ENCODE results near the gene GASK1A.
"Not testable (repeated sequence)": the region's sequence is repeated elsewhere in the genome, so short reads cannot be mapped to it uniquely, and the experiment has no call there.

GASK1A gene

DNA sequence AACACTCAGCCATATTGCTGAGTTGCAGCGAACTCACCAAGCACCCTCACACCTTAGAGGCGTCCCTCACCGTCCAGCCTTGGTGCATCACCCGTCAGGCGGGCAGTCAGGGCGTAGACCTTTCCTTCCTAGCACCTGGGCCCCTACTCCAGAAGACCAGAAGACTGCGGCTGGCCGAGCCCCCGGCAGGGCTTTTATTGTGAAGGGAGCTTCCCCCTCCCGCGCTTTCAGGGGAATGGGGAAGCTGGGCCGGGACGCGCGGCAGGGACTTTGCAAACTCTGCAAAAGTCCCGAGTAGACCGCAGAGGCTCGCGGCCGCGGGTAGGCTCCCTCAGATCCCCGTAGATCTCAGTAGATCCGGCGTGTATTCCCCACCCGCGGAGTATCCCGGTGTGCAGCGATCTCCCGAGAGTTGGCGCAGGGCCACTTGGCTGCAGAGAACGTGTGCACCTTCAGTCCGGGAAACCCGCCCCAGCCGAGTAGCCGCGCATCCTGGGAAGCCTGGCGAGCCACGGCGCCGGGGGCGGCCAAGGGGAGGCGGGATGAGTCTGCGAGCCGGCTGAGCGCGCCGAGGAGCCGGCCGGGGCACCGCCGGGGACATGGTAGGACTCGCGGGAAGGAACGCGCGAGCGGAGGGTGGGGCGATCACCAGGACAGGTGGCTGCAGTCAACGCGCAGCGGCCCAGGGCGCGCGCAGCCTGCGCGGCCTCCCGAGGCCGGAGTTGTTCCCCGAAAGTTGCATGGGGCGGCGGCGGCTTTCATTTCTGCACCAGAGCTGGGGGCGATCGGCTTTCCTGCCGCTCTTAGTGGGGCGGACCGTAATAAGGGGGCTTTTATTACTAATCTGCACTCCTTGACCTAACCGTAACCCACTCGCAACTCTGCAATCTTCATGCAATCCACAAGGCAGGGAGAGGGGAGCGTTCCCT lies at the start of gene GASK1A:
Gene GASK1A, plus strand, starts transcription at position 268 of the 929 bp plus-strand sequence. Its CDS starts 332 bp downstream, at position 600.
- DNase-seq: peak; percentile 15

DNA sequence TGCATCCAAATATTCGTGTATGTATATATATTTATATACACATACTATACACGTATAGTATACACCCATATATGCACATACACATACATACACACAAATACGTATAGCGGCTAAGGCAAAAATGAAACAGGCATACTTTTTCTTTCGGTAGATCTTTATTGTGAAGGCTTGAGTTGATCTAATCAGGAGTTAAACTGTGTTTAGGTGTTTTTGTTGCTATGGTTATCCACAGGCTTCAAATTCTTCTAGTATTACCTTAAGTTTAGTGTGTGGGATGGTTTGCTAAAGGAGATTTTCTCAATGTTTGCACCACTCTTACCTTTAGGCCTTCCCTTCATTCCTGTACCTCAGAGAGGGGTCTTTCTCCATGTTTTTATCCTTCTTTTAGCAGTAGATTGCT lies 45.0 kb upstream of the GASK1A start:
- DNase-seq: no peak

DNA sequence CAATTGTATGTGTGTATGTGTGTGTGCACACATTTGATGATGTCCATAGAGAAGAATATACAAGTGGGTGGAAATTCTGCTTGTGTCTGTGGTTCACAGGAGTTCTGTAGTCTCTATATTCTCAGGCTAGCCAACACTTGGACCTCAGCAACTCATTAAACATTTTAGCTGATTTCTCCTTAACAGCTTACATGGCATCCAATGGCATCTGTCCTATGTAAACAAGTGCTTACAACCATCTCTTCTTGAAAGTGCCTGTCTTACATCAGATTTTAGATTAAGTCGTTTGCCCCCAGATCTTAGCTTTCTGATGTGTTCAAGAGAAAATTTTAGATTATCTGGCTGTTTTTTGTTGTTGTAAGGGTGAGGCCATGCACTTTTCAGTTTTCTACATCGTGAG lies 44.2 kb upstream of the GASK1A start:
- no peak for DNase-seq

DNA sequence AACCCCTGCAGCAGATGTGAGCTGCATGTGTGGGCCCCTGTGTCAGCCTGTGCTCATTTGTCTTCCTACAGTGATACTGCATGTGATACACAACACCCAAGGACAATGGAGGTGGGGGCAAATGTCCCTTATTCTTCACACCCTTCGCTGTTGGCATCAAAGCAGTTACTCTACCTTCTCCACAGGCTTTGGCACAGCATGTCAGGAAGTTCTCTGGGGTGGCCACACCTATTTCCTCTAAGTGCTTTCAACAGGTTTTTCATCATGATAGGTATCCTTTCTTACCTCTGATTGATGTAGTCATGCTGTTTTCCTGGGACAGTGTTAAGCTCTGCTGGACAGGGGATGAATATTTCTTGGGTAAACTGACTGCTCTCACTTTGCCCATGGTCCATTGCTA lies 43.6 kb upstream of the GASK1A start:
- no peak for DNase-seq

DNA sequence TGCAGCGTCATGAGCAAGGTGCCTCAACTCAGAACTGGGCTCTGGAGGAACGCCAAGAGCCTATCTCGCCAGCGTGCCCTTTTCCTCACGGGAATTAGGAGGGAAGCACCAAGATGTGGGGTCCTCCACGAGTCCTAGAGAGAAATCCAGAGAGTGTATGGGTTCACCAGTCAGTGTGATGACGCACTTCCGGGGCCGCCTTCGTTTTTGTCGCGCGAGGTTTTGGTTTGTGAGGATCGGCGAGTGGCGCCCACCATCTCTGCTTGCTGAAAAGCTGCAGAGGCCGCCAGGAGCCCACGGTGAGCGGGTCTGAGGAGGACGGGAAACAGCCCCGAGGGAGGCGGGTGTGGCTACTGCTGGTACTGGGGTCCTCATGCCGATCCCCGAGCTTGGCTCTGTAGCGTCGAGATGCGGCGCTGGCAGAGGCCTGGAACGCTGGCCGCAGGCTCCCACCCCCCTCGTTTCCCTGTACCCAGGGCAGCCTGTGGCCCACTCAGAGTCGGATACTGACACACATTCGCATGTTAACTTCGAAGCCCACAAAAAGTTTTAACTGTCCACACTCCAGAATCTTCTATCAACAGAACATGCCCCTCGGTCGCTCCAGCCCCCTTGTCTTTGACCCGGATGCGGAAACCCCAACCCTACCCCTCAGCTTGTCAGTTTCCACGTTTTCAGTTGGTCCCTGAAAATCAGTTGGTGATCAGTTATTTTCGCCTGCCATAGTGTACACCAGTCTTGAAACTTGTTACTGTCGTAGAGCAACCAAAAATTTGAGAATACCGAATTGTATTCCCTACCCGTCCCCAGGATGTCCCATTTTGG lies 42.7 kb upstream of the GASK1A start:
- no peak for DNase-seq

DNA sequence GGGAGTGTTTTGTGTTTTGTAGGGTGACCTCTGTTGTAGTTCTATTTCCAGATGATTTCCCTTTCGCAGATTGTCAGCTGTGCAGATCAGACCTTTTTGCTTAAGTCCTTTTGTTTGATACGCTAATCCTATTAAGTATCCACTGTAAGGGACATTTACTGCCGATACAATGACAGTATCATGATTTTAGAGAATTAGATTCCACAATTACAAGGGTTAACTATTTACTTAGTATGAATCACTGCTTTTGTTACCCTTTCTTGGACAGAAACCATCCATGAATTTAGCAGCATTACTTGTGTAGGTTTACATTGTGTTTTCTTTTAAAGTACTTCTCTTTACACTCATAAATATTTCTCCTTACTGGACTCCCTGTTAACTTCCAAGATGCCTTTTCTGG lies 41.8 kb upstream of the GASK1A start:
- no peak for DNase-seq

DNA sequence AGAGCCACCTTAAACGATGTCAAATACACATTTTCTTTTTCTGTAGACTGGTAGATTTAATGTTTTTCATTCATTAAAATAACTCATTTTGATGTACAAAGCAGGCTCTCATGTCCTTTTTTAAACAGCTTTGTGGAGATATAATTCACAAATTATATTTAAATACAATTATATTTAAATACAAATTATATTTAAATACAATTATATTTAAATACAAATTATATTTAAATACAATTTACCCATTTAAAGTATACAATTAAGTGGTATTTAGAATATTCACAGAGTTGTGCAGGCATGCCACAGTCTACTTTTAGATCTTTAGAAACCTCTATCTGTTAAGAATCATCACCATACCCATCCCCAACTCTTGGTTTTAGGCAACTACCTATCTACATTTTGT lies 36.4 kb upstream of the GASK1A start:
- no peak for DNase-seq

DNA sequence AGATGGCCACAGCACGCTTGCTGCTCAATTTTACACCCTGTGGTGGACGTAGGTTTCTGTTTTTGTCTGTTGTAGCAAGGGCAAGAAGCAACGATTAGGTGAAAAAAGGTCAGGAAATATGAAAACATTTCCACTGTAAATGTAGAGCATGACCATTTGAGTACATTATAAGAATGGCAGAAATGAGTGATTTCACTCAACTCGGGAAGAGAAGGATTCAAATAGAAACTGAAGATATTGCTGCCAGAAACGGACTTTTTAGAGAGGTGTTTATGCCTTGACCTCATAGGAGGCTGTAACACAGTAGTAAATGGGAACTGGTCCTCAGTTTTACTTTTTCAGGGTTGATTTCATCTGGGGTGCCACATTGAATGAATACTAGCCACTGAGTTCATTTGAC lies 33.1 kb upstream of the GASK1A start:
- DNase-seq: peak; percentile 57

DNA sequence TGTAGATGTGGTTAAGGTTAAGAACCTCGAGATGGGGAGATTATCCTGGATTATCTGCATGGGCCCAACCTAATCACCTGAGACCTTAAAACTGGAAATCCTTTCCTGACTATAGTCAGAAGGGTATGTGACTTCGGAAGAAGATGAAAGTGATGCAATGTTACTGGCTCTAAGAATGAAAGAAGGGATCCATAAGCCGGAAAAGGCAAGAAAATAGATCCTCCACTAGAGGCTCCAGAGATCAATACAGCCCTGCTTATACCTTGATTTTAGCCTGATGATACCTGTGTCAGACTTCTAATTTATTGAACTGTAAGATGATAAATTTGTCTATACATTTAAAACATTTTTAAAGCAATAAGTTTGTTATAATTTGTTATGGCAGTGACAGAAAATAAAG lies 21.5 kb upstream of the GASK1A start:
- no peak for DNase-seq

DNA sequence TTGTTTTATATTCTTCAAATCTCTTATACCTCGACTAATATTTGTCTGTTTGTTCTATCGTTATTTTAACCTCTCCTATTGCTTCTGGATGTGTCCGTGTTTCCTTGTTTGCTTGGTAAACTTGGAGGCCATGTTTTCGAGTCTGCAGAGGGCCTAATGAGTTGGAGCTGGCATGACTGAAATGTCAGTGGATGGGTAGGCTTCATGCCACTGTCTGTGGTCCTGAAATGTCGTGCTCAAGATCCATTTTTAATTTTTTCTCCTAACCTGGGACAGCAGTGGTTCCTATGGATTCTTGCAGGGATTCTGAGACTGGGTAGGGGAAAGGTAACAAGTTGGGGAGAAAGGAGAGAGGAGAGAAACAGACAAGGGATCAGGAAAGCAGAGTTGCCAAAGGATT lies 18.8 kb upstream of the GASK1A start:
- DNase-seq: no peak

DNA sequence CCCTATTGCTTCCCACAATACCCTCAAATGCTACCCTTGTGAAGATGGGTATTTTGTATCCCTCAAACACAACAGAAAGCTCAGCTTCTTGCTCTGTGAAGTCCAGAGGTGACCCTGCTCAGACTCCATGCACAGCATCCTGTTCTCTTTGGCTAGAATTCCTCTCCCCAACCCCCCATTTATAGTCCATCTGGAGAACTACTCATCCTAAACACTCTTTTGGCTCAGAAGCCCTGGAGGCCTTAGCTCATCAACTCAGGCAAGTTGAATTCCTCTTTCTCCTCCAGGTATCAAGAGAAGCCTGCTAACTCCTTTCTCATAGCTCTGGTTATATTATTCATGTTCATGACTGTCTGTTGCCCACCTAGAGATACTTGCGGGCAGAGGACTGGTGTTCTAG lies 18.3 kb upstream of the GASK1A start:
- no peak for DNase-seq

DNA sequence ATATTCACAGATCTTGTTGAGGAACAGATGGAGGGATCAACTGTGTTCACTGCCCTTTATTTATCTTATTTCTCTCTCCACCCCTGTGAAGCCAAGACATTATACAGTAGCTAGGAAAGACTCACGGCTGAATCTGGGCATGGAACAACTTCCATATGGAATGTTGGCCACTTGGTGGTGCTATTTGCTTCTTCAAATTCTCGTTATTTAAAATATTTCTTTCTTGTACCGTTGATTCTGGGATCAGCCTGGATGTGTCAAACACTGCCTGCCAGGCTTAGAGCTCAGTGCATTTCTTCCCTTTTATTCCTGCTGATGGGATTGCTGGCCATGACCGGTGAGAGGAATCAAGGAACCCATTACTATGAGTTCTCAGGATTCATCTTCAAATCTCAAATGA lies 17.5 kb upstream of the GASK1A start:
- peak; percentile 4 for DNase-seq

DNA sequence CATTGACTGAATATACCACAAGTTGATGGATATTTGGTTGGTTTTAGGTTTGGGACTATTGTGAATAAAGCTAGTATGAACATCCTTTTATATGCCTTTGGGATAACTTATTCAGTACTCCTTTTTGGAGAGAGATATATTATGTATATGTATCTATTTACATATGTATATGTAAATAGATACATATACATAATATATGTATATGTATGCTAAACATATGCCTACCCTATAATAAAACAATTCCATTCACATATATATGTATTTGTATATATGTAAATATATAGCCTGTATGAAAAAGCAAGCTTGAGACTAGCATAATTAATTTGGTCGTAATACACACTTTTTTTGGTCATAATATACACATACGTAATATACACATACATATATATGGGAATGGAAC lies 15.8 kb upstream of the GASK1A start:
- no peak for DNase-seq

DNA sequence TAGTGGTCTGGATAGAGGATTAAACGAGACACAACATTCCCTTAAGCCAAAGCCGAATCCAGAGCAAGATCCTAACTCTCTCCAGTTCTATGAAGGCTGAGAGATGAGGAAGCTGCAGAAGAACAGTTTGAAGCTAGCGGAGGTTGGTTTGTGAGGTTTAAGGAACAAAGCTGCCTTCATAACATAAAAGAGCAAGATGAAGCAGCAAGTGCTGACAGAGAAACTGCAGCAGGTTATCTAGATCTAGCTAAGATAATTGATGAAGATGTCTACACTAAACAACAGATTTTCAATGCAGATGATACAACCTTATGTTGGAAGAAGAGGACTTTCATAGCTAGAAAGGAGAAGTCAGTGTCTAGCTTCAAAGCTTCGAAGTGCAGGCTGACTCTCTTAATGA lies 14.8 kb upstream of the GASK1A start:
- no peak for DNase-seq

DNA sequence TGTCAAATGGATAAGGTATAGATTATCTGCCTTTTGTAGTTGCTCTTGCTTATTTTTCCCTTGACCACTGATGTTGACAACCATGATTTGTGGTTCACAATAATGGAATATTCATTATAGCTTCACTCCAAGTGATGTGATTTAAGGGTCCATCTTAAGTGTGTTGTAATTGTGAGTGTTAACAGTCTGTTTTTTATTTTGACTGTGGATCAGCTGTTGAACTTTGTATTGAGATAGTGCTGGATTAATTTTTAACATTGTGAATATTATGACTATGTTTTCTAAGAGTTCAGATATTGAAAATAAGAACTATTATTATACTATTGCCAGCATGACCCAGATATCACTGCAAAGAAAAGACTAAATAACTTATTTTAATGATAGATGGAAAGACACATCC lies 8.6 kb upstream of the GASK1A start:
- no peak for DNase-seq

DNA sequence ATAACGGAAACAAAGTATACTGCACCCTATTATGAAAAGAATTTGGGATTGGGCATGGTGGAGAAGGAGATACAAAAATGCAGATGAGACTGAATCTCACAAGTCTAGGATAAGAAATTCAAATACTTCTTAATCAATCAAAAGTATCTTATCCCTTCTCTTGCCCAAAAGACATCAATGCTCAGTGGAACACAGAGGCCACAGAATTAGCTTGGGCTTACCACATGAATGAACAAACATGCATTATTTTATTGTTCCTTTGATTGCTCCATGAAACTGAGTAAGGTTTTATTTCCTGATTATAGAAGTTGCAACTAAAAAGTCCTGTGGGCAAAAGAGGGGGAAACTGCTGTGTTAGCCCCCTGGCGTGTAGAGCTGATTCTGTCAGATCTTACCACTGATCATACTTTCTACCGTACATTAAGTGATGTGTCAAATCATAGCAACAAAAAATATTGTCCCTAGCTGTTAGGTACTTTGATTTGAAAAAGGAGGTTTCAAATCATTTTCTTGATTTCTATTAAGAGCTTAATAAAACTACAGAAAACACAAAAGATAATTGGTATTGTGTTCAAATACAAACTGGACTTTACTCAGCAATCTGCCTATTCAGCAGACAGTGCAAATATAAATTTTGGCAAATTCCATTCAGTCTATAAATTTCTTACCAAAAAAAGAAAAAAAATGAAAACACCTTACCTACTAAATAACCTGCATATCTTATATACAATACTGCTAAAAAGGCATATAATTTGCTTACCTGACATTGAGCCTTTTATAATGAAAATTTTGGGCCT lies 7.9 kb upstream of the GASK1A start:
- DNase-seq: no peak

DNA sequence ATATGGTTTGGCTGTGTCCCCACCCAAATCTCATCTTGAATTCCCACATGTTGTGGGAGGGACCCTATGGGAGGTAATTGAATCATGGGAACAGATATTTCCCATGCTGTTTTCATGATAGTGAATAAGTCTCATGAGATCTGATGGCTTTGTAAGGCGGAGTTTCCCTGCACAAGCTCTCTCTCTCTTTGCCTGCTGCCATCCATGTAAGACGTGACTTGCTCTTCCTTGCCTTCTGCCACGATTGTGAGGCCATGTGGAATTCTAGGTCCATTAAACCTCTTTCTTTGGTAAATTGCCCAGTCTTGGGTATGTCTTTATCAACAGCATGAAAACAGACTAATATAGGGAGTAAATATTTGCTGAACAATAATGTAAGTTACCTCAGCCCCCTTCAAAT lies 4.2 kb upstream of the GASK1A start:
- DNase-seq: not testable (repeated sequence)

DNA sequence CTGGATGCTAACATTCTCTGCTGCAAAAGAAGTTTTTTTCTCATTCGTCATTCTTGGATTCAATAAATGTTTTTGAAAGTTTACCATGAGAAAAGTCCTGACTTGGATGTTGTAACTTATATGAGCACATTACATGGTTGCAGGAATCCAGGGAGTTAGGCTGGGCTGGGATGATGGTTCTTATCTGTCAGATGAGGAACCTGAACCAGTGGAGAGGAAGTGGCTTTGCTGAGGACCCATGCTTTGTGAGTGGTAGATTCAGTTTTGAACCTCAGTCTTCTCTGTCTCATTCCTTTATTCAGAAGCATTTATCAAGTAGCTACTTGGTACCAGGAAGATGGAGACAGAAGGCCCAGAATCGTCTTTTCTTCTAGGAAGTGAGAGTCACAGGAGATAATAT lies 3.7 kb upstream of the GASK1A start:
- no peak for DNase-seq

DNA sequence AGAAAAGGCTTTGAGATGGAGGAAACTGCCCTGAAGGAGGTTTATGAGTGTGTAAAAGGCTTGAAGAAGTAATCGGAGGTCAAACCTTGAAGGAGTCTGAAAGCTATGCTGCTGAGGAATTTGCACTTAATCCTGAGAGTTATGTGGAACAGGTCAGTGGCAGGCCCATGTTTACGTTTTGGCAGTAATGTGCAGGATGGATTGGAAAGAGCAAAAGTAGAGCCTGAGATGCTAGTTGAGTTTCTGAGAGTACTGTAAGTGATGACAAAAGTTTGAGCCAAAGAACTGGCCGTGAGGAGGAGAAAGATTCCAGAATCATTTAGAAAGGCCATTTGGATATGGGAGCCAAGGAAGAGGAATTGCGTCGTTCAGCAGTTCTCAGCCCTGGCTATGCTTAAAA lies 3.2 kb upstream of the GASK1A start:
- no peak for DNase-seq

DNA sequence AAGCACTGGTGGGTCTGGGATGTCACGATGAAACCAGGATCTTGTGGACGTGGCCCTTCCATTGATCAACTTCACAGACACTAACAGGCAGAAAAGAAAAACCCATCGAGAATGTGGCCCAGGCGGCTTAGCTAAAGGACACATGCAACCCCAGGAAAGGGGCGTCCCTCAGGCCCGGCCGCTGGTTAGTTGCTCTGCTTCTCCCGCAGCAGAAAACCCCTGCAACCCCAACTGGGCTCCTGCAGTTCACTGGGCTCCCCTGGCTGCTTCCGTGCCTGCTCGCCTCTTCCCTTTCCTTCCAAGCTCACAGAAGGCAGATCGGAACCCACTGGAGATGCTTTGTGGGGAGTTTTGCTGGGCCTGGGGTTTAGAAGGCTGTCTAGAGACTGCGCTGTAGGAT lies 1.1 kb downstream of the GASK1A start:
- DNase-seq: no peak

DNA sequence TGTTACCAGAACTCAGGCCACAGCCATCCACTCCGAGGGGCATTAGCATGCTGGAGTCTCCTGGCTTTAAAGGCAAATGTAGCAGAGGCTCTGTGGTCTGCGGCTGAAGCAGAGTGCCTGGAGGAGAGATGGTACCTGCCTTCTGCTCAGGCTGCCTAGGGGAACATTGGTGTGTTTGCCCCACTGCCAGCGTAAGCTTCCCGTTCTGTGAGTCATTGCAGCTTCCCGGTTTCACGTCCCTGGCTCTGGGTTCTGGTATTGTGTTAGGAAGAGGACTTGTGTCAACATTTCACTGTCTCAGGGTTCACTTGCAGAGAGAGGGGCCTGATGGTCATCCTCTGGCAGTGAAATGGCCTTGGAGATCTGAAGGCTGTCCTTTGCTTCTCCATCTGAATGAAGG lies 1.8 kb downstream of the GASK1A start:
- no peak for DNase-seq

DNA sequence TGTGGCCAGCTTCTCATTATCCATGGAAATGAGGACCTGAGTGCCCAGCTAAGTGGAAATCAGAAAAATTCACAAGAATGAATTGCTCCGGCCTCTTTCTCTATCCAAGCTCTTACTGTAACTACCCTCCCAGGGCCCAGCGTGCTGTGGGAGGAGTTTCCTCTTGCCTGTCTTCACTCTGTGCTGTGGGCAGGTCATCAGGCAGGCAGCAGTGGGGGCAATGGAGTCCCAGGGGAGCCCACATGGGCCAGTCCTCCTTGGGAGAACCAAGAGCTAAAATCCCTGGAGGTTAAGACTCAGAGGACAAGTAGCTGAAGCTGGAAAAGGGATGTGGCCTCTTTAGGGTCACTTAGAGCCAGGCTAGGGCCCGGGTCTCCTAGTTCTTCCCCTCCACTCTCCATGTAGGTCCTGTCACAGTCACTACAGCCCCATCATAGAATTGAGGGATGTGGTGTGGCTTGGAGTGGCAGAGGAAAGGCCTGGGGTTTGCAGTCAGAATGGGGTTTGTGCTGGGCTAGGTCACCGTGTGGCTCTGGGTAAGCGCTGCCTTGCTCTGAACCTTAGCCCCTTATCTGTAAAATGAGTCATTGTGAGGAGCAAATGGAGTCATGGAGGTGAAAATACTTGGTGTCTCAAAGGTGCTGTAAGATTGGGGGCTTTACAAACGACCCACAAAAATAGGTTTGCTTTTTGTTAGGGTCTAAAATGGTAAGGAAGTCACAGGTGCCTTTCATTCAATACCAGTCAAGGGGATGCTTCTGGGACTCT lies 3.7 kb downstream of the GASK1A start:
- no peak for DNase-seq

DNA sequence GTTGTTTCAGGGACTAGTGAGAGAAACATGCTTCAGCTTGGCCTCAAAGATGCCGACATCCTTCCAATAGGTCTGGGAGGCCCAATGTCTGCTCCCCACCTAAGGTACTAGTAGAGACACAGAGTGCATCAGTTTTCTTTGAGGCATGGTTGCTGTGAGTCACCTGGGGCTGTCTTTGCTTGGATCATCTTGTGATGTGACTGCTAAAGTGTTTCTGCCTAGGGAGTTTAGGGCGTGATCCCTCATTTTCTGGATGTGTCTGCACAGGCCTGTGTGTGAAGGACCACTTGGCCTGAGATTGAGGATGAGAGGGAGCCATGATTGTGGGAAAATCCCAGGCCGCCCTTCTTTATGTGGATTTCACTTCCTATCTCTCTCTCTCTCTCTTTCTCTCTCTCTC lies 4.8 kb downstream of the GASK1A start:
- no peak for DNase-seq
